ENCODE data around the gene ABCC5. TPM values are rescaled to one million over a fixed set of nuclear protein-coding genes. Genes with fewer than 3 reads are reported as not detected.
A peak's percentile ranks its signal among the peaks of the same experiment; 100 is the strongest.

The ABCC5 gene
- total RNA-seq, 2 donors from 2014 or later, result 46.6 to 47.6 TPM

DNA sequence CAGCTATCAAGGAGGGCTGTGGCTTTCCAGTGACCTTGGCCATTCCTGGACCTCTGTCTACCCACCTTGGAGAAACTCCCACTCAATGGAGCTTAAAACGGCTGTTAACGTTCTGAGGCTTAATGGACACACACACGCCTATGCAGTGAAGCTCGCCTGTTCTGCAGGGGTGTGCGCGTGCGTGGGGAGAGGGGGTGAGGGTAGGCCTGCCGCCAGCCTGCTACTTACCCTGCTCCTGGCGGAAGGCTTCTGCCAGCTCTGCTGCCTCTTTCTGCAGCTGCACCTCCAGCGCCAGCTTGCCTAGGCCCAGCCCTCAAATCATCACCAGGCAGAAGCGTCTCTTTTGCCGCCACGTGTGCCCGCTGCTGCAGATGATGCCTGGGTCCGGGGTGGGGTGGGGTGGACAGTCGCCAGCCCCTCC is 109.8 kb downstream of the ABCC5 start:
- ATAC-seq (no peak), DNase-seq (no peak)
- intact Hi-C loops (cut with DNase I, micrococcal nuclease), result no loop called here

GRCh38 chr3:183907176-183907575 is 110.5 kb downstream of the ABCC5 start:
- no peak for ATAC-seq
- no peak for DNase-seq

GRCh38 chr3:183906234-183906921 is 111.3 kb downstream of the ABCC5 start:
- intact Hi-C loops (cut with DNase I, micrococcal nuclease), result no loop called here
- DNase-seq (no peak), ATAC-seq (no peak)

More at GRCh38 chr3:183907176-183907575, 110.5 kb downstream of the ABCC5 start:
- intact Hi-C loops (cut with DNase I, micrococcal nuclease), result no loop called here

DNA sequence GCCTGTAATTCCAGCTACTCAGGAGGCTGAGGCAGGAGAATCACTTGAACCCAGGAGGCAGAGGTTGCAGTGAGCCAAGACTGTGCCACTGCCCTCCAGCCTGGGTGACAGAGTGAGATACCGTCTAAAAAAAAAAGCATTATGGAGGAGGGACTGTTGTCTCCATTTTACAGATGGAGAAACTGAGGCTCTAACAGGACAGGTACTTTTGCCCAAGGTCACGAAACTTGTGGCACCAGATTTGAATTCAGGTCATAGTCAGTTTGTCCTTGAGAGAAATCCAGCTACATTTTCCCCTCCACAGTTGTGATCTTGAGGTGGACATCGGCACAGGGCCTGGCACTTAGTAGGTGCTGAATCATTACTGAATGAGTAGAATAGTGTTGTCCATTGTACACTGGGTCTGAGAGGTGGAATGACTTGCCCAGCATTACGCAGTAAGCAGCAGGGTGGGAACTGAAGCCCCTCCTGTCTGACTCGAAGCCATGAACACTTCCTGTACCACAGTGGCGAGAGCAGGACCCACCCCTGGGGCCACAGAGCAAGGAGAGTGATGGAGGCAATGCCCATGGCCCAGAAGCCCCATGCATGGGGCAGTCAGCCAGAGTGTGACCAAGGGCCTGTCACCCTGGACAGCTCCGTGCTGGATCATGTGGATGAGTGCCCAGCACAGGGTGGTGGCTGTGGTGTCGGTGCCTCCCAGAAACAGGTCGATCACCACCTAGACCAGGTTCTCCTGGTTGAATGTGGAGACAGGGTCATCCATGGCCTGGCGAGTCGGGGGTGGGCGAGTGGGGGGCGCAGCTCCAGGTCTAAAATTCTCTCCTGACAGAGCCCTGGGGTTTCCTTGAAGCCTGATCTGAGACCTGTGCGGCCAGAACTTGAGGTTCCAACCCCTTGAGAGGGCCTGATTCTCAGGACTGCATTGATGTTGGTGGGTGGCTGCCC is 112.6 kb downstream of the ABCC5 start:
- ATAC-seq (peak; percentile 30), DNase-seq (no peak)
- intact Hi-C loops (cut with DNase I, micrococcal nuclease), result no loop called here

GRCh38 chr3:183898028-183898431 is 119.7 kb downstream of the ABCC5 start:
- intact Hi-C loops (cut with DNase I, micrococcal nuclease), result loop anchor here in 1 of 2 donors (10.0 kb wide), 1 partner anchor 117 kb away; the partner anchor contains the start of gene ABCC5
- DNase-seq (no peak), ATAC-seq (no peak)

DNA sequence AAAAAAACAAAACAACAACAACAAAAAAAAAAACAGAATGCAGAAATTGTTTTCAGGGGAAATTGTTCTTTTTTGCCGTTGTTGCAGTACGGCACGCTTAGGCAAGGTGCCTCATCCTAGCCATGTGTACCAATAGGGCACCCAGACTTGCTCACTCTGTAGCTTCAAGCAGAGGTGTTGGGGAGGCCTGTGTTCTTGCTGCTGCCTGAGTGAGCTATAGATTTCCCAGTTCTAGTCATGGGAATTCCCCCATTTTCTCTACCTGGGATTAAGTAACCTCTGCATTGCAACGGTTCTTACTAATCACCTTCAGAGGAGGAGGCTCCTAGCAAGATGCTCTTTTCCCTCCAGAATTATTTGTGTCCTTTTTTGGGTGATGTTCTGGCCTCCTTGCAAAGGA is 120.1 kb downstream of the ABCC5 start:
- intact Hi-C loops (cut with DNase I, micrococcal nuclease), result loop anchor here in 1 of 2 donors (10.0 kb wide), 1 partner anchor 117 kb away; the partner anchor contains the start of gene ABCC5
- ATAC-seq (no peak), DNase-seq (no peak)

GRCh38 chr3:183896610-183897009 is 121.1 kb downstream of the ABCC5 start:
- no peak for ATAC-seq

DNA sequence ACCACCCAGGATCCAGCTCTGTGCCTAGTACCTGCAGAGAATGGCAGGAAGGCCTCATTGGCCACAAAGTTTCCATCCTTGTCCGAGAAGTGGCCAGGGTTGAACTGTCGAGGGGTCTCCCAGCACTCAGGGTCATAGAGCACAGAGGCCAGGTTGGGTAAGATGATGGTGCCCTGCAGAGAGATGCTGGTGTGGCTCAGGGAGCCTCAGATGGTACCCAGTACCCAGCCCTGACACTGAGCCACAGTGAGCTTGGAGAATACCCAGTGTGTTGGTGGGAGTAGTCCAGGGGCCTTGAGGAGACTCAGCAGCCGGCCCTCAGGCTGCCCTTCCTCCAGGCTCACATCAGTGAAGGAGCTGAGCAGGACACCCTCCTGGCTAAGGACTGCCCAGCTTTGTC is 121.5 kb downstream of the ABCC5 start:
- ATAC-seq (no peak), DNase-seq (no peak)
- intact Hi-C loops (cut with DNase I, micrococcal nuclease), result loop anchor here in 1 of 2 donors (10.0 kb wide), 1 partner anchor 119 kb away; the partner anchor contains the start of gene ABCC5

More at GRCh38 chr3:183896610-183897009, 121.1 kb downstream of the ABCC5 start:
- intact Hi-C loops (cut with DNase I, micrococcal nuclease), result loop anchor here in 1 of 2 donors (10.0 kb wide), 1 partner anchor 118 kb away; the partner anchor contains the start of gene ABCC5
- DNase-seq, result no peak

GRCh38 chr3:183895774-183896173 is 121.9 kb downstream of the ABCC5 start:
- no peak for ATAC-seq
- intact Hi-C loops (cut with DNase I, micrococcal nuclease), result loop anchor here in 1 of 2 donors (10.0 kb wide), 1 partner anchor 119 kb away; the partner anchor contains the start of gene ABCC5
- DNase-seq, result no peak

DNA sequence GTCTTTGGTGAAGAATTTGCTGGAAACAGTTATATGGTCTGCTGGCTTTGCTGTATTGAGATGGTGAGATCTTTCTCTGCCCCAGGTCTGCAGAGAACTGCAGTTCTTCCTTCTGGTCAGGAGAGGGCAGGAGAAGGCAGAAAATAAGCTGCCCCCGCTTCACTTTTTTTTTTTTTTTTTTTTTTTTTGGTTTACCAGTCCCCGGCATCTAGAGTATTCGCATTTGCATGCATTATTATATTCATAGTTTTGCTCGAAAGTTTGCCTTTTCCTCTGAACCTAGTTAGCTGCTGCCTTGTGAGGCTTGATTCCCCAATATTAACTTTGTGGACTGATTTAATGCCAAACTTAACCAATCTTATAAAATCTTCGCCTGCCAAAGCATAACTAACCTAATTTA is 122.4 kb downstream of the ABCC5 start:
- peak; percentile 57 for ATAC-seq
- DNase-seq, result no peak
- intact Hi-C loops (cut with DNase I, micrococcal nuclease), result loop anchor here in 1 of 2 donors (10.0 kb wide), 1 partner anchor 120 kb away; the partner anchor contains the start of gene ABCC5

GRCh38 chr3:183892610-183893214 is 125.0 kb downstream of the ABCC5 start:
- intact Hi-C loops (cut with DNase I, micrococcal nuclease), result loop anchor here in 1 of 2 donors (10.0 kb wide), 1 partner anchor 122 kb away; the partner anchor contains the start of gene ABCC5
- peak; percentile 27 to 48 for DNase-seq
- peak; percentile 90 for ATAC-seq

DNA sequence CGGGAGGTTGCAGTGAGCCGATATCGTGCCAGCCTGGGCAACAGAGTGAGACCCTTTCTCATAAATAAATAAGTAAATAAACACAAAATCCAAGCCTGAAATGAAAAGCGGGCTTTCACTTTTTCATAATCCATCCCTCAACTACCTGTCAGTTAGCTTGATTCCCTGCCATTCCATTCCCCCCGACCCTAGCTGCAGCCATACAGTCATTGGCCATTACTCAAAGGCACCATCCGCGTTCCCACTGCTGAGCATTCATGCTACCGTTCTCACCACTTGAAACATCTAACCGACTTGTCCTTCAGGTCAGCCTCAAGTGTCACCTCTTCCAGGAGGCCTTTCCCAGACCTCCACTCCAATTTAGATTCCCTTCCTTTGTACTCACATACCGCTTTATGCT is 131.9 kb downstream of the ABCC5 start:
- DNase-seq (no peak), ATAC-seq (no peak)
- intact Hi-C loops (cut with DNase I, micrococcal nuclease), result no loop called here

GRCh38 chr3:183884427-183885296 is 133.0 kb downstream of the ABCC5 start, which contains the start of gene PARL:
Gene PARL, minus strand, starts transcription at chr3:183884880. Its CDS starts 34 bp downstream, at chr3:183884846.
- intact Hi-C loops (cut with DNase I, micrococcal nuclease), result no loop called here
- DNase-seq (peak; percentile 96 to 97), ATAC-seq (peak; percentile 98)

DNA sequence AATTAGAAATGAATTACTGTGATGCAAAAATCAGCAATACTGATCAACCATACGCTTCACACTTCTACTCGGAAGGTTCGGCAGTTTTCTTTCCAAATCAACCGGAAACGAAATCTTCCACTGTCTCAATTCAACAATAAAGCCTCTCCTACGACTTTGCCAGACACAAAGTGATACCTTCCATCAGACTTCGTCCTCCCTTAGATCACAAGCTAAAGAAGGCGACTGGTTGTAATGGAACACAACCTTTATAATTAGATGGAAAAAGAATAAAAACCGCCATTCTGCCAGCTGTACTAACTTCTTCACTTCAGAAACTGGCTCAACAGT is 133.6 kb downstream of the ABCC5 start:
- intact Hi-C loops (cut with DNase I, micrococcal nuclease), result no loop called here
- ATAC-seq, result peak; percentile 14
- DNase-seq, result no peak

DNA sequence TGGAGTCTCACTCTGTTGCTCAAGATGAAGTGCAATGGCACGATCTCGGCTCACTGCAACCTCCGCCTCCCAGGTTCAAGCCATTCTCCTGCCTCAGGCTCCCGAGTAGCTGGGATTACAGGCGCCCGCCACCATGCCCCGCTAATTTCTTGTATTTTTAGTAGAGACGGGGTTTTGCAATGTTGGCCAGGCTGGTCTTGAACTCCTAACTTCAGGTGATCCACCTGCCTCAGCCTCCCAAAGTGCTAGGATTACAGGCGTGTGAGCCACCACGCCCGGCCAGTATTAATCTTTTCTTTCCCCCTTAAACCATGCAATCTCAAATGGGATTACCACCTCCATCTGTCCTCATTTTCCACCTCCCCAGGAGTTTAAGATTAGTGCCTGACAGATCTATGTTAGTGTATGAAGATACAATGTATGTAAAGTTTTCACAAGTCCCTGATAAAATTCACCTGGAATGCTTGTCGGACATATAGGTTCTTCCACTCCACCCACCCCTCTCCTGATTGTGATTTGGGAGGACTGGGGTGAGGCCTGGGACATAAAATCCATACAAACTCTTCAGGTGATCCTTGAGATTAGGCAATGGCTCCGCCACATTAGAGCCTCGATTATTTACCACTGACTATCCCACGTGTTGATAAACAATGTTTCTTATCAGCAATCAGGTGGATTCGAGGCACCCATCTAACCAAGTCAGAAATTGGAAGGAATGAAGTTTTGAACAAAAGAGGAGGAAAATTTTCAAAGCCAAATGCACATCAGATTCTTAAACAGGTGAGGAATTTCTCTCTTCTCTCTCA is 134.2 kb downstream of the ABCC5 start:
- ATAC-seq (no peak), DNase-seq (no peak)
- intact Hi-C loops (cut with DNase I, micrococcal nuclease), result no loop called here

GRCh38 chr3:183880121-183880520 is 137.6 kb downstream of the ABCC5 start:
- intact Hi-C loops (cut with DNase I, micrococcal nuclease), result no loop called here
- DNase-seq (no peak), ATAC-seq (no peak)

- DNase-seq (no peak), ATAC-seq (no peak)
- intact Hi-C loops (cut with DNase I, micrococcal nuclease), result no loop called here
Measured at GRCh38 chr3:183879243-183879642, 138.4 kb downstream of the ABCC5 start.

Data from left colon (tissue), 2 donors.